ENCODE measurements around the gene ACSL3.

DNA sequence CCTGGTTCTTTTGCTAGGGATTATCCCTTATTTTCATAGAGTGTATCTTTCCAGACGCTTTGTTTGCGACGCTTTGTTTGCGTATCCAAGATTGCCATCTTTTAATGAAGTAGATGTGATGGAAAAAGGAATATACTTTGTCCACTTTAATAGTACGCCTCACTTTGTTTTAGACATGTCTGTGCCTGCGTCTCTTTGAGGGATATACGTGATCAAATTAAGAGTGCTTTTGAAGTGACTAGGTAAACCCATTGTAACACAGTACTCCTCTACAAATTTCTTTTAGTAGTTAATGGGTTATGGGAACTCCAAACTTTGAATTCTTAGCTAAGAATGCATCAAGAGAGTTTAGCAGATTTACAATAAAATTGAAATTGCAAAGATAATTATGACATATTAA lies 27.9 kb downstream of the ACSL3 start:
- TF ChIP-seq, protein P1, sequence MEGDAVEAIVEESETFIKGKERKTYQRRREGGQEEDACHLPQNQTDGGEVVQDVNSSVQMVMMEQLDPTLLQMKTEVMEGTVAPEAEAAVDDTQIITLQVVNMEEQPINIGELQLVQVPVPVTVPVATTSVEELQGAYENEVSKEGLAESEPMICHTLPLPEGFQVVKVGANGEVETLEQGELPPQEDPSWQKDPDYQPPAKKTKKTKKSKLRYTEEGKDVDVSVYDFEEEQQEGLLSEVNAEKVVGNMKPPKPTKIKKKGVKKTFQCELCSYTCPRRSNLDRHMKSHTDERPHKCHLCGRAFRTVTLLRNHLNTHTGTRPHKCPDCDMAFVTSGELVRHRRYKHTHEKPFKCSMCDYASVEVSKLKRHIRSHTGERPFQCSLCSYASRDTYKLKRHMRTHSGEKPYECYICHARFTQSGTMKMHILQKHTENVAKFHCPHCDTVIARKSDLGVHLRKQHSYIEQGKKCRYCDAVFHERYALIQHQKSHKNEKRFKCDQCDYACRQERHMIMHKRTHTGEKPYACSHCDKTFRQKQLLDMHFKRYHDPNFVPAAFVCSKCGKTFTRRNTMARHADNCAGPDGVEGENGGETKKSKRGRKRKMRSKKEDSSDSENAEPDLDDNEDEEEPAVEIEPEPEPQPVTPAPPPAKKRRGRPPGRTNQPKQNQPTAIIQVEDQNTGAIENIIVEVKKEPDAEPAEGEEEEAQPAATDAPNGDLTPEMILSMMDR (IDR thresholded peaks at IDR 0.05) = no peak
- TF ChIP-seq POLR2A (IDR thresholded peaks at IDR 0.05) (no peak), POLR2AphosphoS5 (IDR thresholded peaks at IDR 0.05) (no peak)

All from prostate gland (tissue), 2 donors.